Vagina (tissue), 2 donors: ENCODE data around the gene EMID1. TPM values are rescaled to one million over a fixed set of nuclear protein-coding genes. Genes with fewer than 3 reads are reported as not detected.
A peak's percentile ranks its signal among the peaks of the same experiment; 100 is the strongest.

Experiments used
- DNase-seq, 2 donors: peaks; one replicate each; pipeline ENCODE4 v3.0.0-alpha.2; 2017; ENCODE audit errors: extremely low spot score in 2 of 2
- H3K27ac ChIP-seq: fragments of 200-600 bp; sonication (generic); one replicate; pipeline ENCODE4 v1.5.1; 2019
- H3K27me3 ChIP-seq: fragments of 200-600 bp; sonication (generic); one replicate; pipeline ENCODE4 v1.5.1; 2019
- H3K36me3 ChIP-seq, 2 donors: fragments of 200-600 bp; sonication (generic); one replicate each; pipeline ENCODE4 v1.5.1; 2017 to 2019
- H3K4me1 ChIP-seq: fragments of 200-600 bp; sonication (generic); one replicate; pipeline ENCODE4 v1.5.1; 2019
- H3K4me3 ChIP-seq, 2 donors: fragments of 200-600 bp; sonication (generic); 1 replicate in 1 of 2; 2 replicates in 1 of 2; pipeline ENCODE4 v1.5.1; 2016 to 2019
- H3K9me3 ChIP-seq: fragments of 200-600 bp; sonication (generic); one replicate; pipeline ENCODE4 v1.5.1; 2019
- CTCF ChIP-seq, 3 experiments: fragments of 450-650 bp in 2 of 3; fragments of 200-600 bp in 1 of 3; sonication (generic) in 1 of 3; IDR thresholded peaks; one replicate each; pipeline ENCODE4 v1.5.1; 2017 to 2019; ENCODE audit warnings: antibody characterized with exemption in 3 of 3, mild to moderate bottlenecking in 2 of 3, moderate library complexity in 2 of 3
- POLR2A ChIP-seq, 2 donors: fragments of 450-650 bp; IDR thresholded peaks; one replicate each; pipeline ENCODE4 v1.6.1; 2017; ENCODE audit warnings: antibody characterized with exemption in 2 of 2, mild to moderate bottlenecking in 2 of 2, moderate library complexity in 2 of 2
- POLR2AphosphoS5 ChIP-seq, 2 donors: sonication (generic); formaldehyde crosslinking; IDR thresholded peaks; one replicate each; pipeline ENCODE4 v1.9.0; 2017; ENCODE audit warnings: antibody characterized with exemption in 2 of 2, mild to moderate bottlenecking in 2 of 2, low read depth in 1 of 2; ENCODE audit not compliant: insufficient read depth in 1 of 2
- intact Hi-C: fragments of 100-400 bp; cut with DNase I; formaldehyde crosslinking; loops from one replicate; pipeline ENCODE4 v1.15.1; 2023
- total RNA-seq: library from RNA; depleted of rRNA; stranded (reverse); fragments of >200 nt; gene quantifications from one replicate; pipeline ENCODE4 v1.2.3, GENCODE V29; 2016

The EMID1 gene
- total RNA-seq, 1 donor from 2014 or later = 2.5 TPM

DNA sequence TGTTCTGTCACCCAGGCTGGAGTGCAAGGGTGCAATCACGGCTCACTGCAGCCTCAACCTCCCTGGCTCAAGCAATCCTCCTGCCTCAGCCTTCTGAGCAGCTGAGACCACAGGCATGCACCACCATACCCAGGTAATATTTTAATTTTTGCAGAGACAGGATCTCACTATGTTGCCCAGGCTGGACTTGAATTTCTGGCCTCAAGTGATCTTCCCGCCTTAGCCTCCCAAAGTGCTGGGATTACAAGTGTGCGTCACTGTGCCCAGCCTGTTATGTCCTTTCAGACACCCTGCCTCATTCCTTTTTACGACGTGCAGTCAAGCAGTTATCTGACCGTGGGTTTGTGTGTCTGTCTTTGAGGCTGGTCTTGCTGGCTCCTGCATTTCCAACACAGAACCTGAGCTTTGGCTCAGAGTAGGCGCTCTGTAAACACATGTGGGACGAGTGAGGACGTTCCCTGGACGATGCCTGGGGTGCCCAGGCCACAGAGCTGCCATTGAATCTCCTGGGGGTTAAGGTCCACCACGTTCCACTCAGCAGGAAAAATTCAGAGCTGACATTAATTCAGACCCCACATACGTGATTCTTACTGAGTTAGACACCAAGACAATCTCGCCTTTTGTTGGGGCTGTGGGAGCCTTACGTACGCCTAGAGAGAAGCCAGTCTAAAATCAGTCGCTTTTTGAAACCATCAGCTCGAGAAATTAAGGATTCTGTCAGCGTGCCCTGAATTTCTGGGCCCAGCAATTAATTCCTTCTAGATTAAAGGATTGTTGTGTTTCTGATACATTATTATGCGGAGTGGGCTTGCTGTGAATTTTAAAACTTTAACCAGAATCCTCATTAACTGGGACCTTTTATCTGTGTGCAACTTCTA lies 21.5 kb upstream of the EMID1 start:
- H3K27me3 ChIP-seq = no peaks in the 10 kb centered on the region
- no peak overlapping the region for H3K27ac ChIP-seq
- no peak overlapping the region for H3K4me3 ChIP-seq
- intact Hi-C loops = no loop called here
- H3K4me1 ChIP-seq = no peaks in the 10 kb centered on the region
- DNase-seq = peak in 1 of 2 donors; percentile 58
- no peaks in the 10 kb centered on the region for H3K9me3 ChIP-seq
- H3K36me3 ChIP-seq = no peaks in the 10 kb centered on the region
- TF ChIP-seq CTCF (IDR thresholded peaks at IDR 0.05) = no peak
- no peak for TF ChIP-seq POLR2A (IDR thresholded peaks at IDR 0.05)
- TF ChIP-seq POLR2AphosphoS5 (IDR thresholded peaks at IDR 0.05; ENCODE audit: insufficient read depth in 1 of 2, low read depth in 1 of 2) = no peak

DNA sequence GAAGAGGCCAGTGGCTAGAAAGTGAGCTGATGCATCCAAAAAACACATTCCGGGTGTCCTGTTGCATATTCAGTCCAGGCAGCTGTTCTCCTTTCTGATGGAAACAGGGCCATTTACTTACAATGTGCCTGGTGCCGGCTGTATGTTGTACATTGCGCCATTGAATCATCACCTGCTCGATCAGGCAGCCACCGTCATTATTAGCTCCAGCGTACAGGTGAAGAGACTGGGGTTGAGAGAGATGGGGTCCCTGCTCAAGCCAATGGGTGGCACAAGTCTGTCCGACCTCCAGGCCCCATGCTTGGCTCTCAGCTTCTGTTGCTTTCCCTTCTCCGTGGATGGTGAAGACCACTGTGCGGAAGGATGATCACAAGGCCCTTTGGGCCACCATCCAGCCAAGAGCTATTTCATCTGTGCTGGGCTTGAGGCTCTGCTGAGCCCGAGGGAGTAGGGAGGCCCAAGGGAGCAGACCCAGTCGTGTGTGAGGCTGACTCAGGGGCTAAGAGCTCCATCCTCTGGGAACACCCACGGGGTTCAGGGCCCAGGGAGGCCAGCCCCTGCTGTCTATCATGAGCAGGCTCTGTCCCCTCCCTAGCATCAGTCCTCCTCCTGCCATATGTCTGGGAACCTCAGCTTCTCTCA lies 20.7 kb upstream of the EMID1 start:
- TF ChIP-seq CTCF (IDR thresholded peaks at IDR 0.05) (no peak), POLR2AphosphoS5 (IDR thresholded peaks at IDR 0.05; ENCODE audit: insufficient read depth in 1 of 2, low read depth in 1 of 2) (no peak), POLR2A (IDR thresholded peaks at IDR 0.05) (no peak)
- Histone ChIP-seq H3K9me3 (no peaks in the 10 kb centered on the region), H3K4me1 (no peaks in the 10 kb centered on the region), H3K36me3 (no peaks in the 10 kb centered on the region), H3K27ac (no peak overlapping the region), H3K27me3 (no peaks in the 10 kb centered on the region), H3K4me3 (no peak overlapping the region)
- DNase-seq = peak in 1 of 2 donors; percentile 67
- intact Hi-C loops = no loop called here

DNA sequence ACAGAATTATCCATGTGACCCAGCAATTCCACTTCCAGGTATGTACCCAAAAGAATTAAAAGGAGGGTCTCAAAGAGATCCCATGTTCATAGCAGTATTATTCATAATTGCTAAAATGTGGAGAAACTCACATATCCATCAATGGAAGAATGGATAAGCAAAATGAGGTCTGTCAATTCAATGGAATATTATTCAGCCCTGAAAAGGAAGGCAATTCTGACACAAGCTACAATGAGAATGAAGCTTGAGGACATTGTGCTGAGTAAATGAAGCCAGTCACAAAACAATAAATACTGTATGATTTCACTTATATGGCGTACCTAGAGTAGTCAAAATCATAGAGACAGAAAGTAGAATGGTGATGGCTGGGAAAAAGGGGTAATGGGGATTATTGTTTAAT lies 19.4 kb upstream of the EMID1 start:
- Histone ChIP-seq H3K27me3 (no peaks in the 10 kb centered on the region), H3K4me3 (no peak overlapping the region), H3K36me3 (no peaks in the 10 kb centered on the region), H3K9me3 (no peaks in the 10 kb centered on the region), H3K27ac (no peak overlapping the region), H3K4me1 (no peaks in the 10 kb centered on the region)
- no peak for TF ChIP-seq POLR2A (IDR thresholded peaks at IDR 0.05)
- no peak for TF ChIP-seq CTCF (IDR thresholded peaks at IDR 0.05)
- no peak for TF ChIP-seq POLR2AphosphoS5 (IDR thresholded peaks at IDR 0.05; ENCODE audit: insufficient read depth in 1 of 2, low read depth in 1 of 2)
- intact Hi-C loops = no loop called here
- DNase-seq = no peak

- DNase-seq = no peak
These were observed 17.9 kb upstream of the EMID1 start for GRCh38 chr22:29187831-29188230.

More at GRCh38 chr22:29187831-29188230, 17.9 kb upstream of the EMID1 start:
- Histone ChIP-seq H3K27me3 (no peaks in the 10 kb centered on the region), H3K4me1 (no peaks in the 10 kb centered on the region), H3K9me3 (no peaks in the 10 kb centered on the region), H3K27ac (no peak overlapping the region), H3K36me3 (no peaks in the 10 kb centered on the region), H3K4me3 (no peak overlapping the region)
- TF ChIP-seq POLR2AphosphoS5 (IDR thresholded peaks at IDR 0.05; ENCODE audit: insufficient read depth in 1 of 2, low read depth in 1 of 2) = no peak
- TF ChIP-seq CTCF (IDR thresholded peaks at IDR 0.05) = no peak
- intact Hi-C loops = no loop called here
